Suprapubic skin (tissue), 4 donors: ENCODE data around the gene PREX1. TPM values are rescaled to one million over a fixed set of nuclear protein-coding genes. Genes with fewer than 3 reads are reported as not detected.

Experiments used
- DNase-seq, 2 donors: peaks; one replicate each; pipeline ENCODE4 v3.0.0-alpha.2; 2019; ENCODE audit warnings: low spot score in 2 of 2
- H3K27ac ChIP-seq: fragments of 200-600 bp; sonication (generic); one replicate; pipeline ENCODE4 v1.5.1; 2019
- H3K27me3 ChIP-seq: fragments of 200-600 bp; sonication (generic); one replicate; pipeline ENCODE4 v1.5.1; 2019
- H3K36me3 ChIP-seq: fragments of 200-600 bp; sonication (generic); one replicate; pipeline ENCODE4 v1.5.1; 2019
- H3K4me1 ChIP-seq: fragments of 200-600 bp; sonication (generic); one replicate; pipeline ENCODE4 v1.5.1; 2019
- H3K4me3 ChIP-seq: fragments of 200-600 bp; sonication (generic); one replicate; pipeline ENCODE4 v1.5.1; 2019; ENCODE audit warnings: mild to moderate bottlenecking
- H3K9me3 ChIP-seq: fragments of 200-600 bp; sonication (generic); one replicate; pipeline ENCODE4 v1.5.1; 2019
- EP300 ChIP-seq: sonication (generic); formaldehyde crosslinking; IDR thresholded peaks from one replicate; pipeline ENCODE4 v1.6.1; 2017; ENCODE audit warnings: antibody characterized with exemption
- POLR2A ChIP-seq, 2 donors: fragments of 450-650 bp; IDR thresholded peaks; one replicate each; pipeline ENCODE4 v1.6.1; 2017; ENCODE audit warnings: antibody characterized with exemption in 2 of 2, mild to moderate bottlenecking in 2 of 2, moderate library complexity in 2 of 2
- POLR2AphosphoS5 ChIP-seq, 3 donors: sonication (generic); formaldehyde crosslinking; IDR thresholded peaks; one replicate each; pipeline ENCODE4 v1.6.1; 2017; ENCODE audit warnings: antibody characterized with exemption in 3 of 3
- WGBS: methylation state at CpG from one replicate; pipeline ENCODE4 v1.1.5; 2018; 5-methylcytosine and 5-hydroxymethylcytosine counted together
- total RNA-seq, 4 donors: library from RNA; depleted of rRNA; stranded (reverse); fragments of >200 nt; gene quantifications; one replicate each; pipeline ENCODE4 v1.1.0, GENCODE V29; 2016
- TF ChIP-seq, protein P1 (sequence below), 2 donors: fragments of 200-600 bp in 1 of 2; fragments of 450-650 bp in 1 of 2; sonication (generic) in 1 of 2; IDR thresholded peaks; one replicate each; pipeline ENCODE4 v1.5.1; 2016 to 2019; ENCODE audit warnings: antibody characterized with exemption in 2 of 2, mild to moderate bottlenecking in 1 of 2, moderate library complexity in 1 of 2

Gene PREX1
- total RNA-seq, 4 donors from 2014 or later, result 4.7 to 15.1 (median 10.2) TPM

- Histone ChIP-seq H3K4me1 (no peaks in the 10 kb centered on the region), H3K27ac (no peak overlapping the region), H3K9me3 (no peaks in the 10 kb centered on the region), H3K36me3 (peaks cover 40% of the 10 kb centered on the region), H3K4me3 (no peak overlapping the region), H3K27me3 (no peaks in the 10 kb centered on the region)
- no peak for DNase-seq
- 67% methylated on average over 9 of the region's 9 CpGs for whole genome bisulfite sequencing
- TF ChIP-seq EP300 (no peak), POLR2A (IDR thresholded peaks at IDR 0.05) (no peak), POLR2AphosphoS5 (IDR thresholded peaks at IDR 0.05) (no peak)
- TF ChIP-seq, protein P1, sequence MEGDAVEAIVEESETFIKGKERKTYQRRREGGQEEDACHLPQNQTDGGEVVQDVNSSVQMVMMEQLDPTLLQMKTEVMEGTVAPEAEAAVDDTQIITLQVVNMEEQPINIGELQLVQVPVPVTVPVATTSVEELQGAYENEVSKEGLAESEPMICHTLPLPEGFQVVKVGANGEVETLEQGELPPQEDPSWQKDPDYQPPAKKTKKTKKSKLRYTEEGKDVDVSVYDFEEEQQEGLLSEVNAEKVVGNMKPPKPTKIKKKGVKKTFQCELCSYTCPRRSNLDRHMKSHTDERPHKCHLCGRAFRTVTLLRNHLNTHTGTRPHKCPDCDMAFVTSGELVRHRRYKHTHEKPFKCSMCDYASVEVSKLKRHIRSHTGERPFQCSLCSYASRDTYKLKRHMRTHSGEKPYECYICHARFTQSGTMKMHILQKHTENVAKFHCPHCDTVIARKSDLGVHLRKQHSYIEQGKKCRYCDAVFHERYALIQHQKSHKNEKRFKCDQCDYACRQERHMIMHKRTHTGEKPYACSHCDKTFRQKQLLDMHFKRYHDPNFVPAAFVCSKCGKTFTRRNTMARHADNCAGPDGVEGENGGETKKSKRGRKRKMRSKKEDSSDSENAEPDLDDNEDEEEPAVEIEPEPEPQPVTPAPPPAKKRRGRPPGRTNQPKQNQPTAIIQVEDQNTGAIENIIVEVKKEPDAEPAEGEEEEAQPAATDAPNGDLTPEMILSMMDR (IDR thresholded peaks at IDR 0.05), result no peak
Measured at GRCh38 chr20:48629960-48630315, 197.9 kb downstream of the PREX1 start.

GRCh38 chr20:48629069-48629959 is 198.5 kb downstream of the PREX1 start:
- Histone ChIP-seq H3K27ac (no peak overlapping the region), H3K27me3 (no peaks in the 10 kb centered on the region), H3K4me3 (no peak overlapping the region), H3K36me3 (peaks cover 35% of the 10 kb centered on the region), H3K4me1 (no peaks in the 10 kb centered on the region), H3K9me3 (no peaks in the 10 kb centered on the region)
- DNase-seq, result no peak
- 81% methylated on average over 14 of the region's 15 CpGs for WGBS
- TF ChIP-seq, protein P1 (IDR thresholded peaks at IDR 0.05), result no peak
- no peak for TF ChIP-seq POLR2A (IDR thresholded peaks at IDR 0.05)
- TF ChIP-seq EP300, result no peak
- TF ChIP-seq POLR2AphosphoS5 (IDR thresholded peaks at IDR 0.05), result no peak

DNA sequence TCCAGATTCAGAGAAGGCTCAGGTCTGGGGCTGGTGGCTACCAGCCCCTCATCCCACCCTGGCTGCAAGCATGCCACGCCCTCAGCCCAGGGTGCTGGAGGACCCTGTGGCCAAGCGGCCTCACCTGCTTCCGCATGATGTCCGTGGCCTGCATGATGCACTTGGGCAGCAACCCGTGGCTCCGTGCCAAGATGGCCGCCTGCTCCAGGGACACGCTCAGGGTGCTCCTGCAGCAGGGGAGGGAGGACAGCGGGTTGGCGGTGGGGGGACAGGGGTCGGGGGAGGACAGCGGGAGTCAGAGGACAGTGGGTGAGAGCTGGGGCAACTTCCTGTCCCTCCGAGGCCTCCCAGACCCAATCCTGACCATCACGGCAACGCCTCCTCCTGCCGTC is 200.1 kb downstream of the PREX1 start:
- H3K9me3 ChIP-seq, result no peaks in the 10 kb centered on the region
- no peaks in the 10 kb centered on the region for H3K27me3 ChIP-seq
- H3K4me3 ChIP-seq, result no peak overlapping the region
- no peak overlapping the region for H3K27ac ChIP-seq
- peaks cover 34% of the 10 kb centered on the region for H3K36me3 ChIP-seq
- no peak for DNase-seq
- WGBS, result 81% methylated on average over 12 of the region's 16 CpGs
- TF ChIP-seq POLR2A (IDR thresholded peaks at IDR 0.05) (no peak), EP300 (no peak), POLR2AphosphoS5 (IDR thresholded peaks at IDR 0.05) (no peak)
- TF ChIP-seq, protein P1 (IDR thresholded peaks at IDR 0.05), result no peak
- H3K4me1 ChIP-seq, result no peaks in the 10 kb centered on the region

- H3K27me3 ChIP-seq, result no peaks in the 10 kb centered on the region
- peaks cover 28% of the 10 kb centered on the region for H3K36me3 ChIP-seq
- no peak overlapping the region for H3K4me3 ChIP-seq
- no peak overlapping the region for H3K27ac ChIP-seq
- no peaks in the 10 kb centered on the region for H3K4me1 ChIP-seq
- no peak for DNase-seq
- 66% methylated on average over 13 of the region's 18 CpGs for WGBS
- TF ChIP-seq, protein P1 (IDR thresholded peaks at IDR 0.05), result no peak
- TF ChIP-seq POLR2AphosphoS5 (IDR thresholded peaks at IDR 0.05), result no peak
- TF ChIP-seq POLR2A (IDR thresholded peaks at IDR 0.05), result no peak
- no peak for TF ChIP-seq EP300
- no peaks in the 10 kb centered on the region for H3K9me3 ChIP-seq
Measured at GRCh38 chr20:48626938-48627736, 200.7 kb downstream of the PREX1 start.
